GM19452 (cell line): ENCODE measurements around the gene DPP10.

ENCODE experiments used
- ATAC-seq: cut with Tn5 transposase; IDR thresholded peaks from one replicate; pipeline ENCODE4 v1.9.1; 2021; ENCODE audit not compliant: unreplicated experiment

Gene DPP10

DNA sequence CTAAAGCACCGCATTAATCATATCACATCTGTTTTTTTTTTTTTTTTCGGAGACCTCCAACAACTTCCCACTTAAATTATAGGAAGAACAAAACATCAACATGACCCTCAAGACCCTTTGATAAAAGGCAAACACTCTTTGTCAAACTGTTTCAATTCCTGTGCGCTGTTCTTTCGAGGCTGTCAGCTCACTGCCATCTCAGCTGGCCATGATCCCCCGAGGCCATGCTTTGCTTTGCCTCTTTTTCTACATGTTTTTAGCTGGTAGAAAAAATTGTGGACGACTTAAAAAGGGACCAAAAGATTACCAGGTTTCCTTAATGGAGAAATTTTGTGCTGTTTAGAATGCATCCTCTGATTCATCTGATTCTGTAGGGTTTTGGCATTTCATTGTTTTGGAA is 138.2 kb downstream of the DPP10 start:
- no peak for ATAC-seq

DNA sequence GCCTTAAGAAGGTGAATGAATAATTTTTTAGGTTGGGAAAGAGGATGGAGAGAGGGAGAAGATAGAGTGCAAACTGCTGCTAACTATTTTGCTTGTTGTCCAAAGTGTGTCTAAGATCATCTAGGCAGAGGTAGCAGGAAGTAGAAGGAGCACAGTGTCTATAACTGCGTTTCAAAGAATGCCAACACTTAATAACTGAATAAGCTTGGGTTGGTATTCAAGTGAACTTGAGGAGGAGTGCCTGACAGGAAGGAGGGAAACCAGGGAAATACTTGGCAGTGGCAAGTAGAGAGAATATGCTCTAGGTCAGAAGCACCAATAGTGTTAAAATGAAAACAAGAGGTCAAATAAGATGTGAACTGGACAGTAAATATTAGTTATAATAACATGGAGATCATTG is 155.9 kb downstream of the DPP10 start:
- no peak for ATAC-seq

DNA sequence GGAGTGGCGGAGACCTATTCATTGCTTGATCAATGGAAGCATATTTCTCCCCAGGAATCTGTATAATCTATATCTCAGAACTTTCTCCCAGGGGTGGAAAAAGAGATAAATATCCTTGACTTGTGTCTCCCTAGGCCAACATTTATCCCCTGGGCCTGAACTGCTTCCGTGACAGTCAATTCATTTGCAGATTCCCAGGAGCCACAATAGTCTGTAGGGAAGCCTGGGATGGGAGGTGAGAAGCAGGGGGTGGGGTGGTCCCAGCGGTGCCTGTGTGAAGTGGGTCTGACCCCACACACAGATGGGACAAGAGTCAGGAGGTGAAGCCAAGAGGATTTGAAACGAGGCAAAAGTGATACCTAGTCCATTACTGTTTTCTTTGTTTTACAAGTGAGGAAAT is 166.8 kb downstream of the DPP10 start:
- no peak for ATAC-seq

DNA sequence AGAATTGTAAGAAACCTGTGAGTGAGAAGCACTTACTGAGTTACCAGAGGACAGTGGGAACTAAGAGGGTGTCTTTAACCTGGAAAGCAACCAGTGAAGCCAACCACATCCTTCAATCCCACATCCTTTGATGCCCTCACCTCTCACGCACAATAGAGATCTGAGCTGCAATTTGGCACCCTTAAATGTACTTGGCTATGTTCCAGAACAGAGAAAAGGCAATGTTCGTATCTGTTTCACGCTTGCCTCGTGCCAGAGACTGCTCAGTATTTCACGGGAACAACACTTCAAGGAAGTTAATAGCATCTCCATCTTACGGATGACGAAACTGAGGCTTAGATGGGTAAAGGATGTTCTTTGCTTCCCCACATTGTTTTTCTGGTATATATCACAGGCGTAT is 167.4 kb downstream of the DPP10 start:
- ATAC-seq: no peak

DNA sequence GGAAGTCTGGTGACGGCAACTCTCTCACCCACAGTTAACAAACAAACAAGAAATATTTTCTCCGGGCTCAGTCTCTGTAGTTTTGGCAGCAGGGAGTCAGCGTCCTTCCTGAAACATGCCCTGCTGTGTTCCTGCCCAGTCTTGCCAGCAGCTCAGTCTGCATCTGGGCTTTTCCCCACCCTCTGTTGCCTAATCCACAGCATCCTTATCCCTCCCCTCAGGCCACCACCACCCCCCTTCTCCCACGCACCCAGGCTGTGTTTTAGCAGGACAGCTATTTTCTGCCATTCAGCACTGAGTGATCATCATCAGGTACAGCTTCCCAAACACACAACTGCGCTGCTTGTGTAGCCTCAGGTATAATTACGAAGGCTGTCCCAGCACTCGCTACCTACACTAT is 168.2 kb downstream of the DPP10 start:
- no peak for ATAC-seq

DNA sequence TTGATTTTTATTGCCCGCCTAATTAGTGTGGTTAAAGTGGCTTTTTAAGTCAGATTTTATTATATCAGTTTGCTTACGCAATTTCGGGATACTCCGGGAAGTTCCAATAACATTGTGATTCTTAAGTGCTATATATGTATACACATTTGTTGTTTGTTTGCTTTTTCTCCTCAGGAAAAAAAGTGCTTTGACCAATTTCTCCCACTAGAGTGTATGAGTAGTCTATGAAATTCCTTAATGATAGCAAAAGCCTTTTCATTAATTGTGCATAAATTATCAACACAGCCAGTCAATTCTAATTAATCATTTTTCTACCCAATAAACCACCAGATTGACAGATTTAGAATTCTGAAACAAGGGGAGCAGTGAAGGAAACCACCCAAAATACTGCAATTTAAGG is 172.2 kb downstream of the DPP10 start:
- ATAC-seq: no peak

DNA sequence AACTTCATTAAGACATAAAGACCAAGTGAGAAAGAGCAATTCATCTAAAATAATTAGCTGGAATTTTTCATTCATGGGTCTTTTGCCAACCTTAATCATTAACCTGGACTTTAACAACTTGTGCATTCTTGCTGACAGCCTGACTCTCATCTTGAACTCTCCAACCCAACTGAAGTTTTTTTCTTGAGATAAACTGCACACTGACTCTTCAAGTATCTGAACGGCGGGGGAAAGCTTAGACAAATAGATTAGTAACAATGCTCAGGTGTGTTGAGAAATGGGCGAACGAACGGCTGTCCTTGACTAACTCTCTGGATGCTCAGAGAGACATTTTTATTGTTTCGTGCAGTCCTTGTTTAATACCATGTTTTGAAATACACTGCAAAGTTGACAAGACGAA is 186.0 kb downstream of the DPP10 start:
- ATAC-seq: no peak

DNA sequence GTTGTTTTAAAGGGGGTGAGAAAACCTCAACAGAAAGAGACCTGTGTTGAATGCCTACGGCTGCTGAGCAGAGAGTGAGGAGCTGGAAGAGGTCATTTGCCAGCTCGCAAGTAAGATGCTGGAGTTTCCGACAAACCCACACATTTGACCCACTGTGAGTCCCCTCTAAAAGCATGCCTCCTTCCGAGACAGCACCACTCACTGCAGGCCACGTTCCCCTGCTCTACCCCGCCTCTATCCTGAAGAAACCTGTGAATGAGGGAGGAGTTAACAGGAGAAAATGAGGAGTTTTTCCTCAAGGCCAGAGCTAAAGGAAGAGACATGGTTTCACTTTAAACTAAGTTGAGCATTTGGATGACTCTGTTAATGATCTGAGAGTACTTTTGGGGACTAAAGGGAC is 188.7 kb downstream of the DPP10 start:
- ATAC-seq: no peak

DNA sequence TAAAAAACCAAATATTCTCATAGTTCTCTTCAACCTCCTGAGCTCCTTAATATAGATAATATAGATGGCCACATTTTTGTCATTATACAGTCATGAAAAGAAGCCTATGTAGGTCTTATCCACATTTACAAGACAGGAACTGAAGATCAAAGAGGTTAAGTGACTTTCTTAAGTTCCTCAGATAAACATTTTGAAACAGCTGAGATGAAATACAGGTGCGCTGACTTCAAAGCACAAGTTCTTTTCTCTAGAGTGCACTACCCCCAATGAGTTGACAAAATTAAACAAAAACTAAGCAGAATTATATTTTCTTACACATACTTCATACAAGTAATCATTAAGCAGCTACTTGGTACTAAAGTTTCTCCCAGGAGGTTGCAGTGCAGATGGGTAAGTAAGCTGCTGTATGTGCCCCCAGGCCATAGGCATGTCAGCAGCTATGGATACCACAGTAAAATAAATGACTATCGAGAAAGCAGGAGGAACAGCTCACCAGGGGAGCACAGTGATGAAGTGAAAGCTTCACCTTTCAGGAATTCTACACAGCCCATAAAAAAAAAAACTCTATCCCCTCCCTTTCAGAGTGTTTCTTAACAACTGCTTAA is 199.8 kb downstream of the DPP10 start:
- ATAC-seq: no peak

DNA sequence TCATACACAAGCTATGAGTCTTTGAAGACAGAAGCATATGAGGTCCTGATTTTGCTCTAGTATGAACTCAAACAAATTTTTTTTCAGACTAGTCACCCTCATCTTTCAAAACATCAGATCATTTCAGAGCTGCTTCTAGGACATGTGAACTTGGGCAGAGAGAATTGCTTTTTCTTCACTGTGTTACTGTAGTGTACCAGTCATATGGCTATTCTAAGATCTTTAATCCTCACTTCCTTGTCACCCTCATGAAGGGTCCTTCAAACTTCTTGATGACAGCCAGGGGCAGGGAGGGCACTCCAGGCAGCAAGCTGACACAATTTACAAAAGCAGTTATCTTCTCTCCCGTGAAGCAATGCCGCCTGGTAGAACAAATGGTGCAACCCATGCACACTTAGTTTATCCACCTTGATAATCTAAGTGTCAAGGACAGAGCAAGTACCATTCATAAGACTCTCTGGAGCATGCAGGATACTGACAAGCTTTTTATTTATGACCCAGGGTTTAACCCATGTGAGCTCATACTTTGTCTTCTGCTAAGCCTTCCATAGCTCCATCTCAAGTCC is 200.6 kb downstream of the DPP10 start:
- ATAC-seq: no peak

DNA sequence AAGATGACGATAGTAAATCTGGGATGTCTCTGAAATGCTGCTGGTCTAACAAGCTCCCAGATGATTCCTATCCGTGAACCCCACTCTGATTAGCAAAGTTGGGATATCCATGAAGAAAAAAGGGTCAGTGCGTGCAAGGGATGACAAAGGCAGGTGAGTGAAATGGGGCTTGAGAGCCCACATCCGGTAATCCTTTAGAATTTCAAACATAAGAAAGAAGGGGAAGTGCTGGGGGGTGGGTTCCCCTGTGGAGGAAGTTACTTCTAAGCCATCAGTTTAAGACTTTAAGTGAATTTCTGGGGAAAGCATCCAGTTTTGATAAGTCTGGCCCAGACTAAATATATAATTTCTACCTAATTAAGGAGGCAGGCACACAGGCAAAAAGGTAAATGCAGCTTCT is 209.5 kb downstream of the DPP10 start:
- ATAC-seq: no peak

DNA sequence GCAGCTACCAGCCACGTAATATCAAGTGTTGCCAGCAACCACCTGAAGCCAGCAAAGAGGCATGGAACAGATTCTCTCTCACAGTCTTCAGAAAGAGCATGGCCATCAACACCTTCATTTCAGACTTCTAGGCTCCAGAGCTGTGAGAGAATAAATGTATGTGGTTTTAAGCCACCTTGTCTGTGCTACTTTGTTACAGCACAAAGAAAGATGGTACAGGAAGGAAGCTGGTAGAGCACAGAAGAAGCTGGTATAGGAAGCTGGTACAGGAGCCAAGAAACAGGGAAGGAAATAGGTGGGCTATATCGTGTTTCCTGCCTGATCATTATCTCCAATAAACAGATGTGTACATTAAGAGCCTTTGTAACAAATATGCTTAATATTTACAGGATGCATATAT is 217.4 kb downstream of the DPP10 start:
- no peak for ATAC-seq

DNA sequence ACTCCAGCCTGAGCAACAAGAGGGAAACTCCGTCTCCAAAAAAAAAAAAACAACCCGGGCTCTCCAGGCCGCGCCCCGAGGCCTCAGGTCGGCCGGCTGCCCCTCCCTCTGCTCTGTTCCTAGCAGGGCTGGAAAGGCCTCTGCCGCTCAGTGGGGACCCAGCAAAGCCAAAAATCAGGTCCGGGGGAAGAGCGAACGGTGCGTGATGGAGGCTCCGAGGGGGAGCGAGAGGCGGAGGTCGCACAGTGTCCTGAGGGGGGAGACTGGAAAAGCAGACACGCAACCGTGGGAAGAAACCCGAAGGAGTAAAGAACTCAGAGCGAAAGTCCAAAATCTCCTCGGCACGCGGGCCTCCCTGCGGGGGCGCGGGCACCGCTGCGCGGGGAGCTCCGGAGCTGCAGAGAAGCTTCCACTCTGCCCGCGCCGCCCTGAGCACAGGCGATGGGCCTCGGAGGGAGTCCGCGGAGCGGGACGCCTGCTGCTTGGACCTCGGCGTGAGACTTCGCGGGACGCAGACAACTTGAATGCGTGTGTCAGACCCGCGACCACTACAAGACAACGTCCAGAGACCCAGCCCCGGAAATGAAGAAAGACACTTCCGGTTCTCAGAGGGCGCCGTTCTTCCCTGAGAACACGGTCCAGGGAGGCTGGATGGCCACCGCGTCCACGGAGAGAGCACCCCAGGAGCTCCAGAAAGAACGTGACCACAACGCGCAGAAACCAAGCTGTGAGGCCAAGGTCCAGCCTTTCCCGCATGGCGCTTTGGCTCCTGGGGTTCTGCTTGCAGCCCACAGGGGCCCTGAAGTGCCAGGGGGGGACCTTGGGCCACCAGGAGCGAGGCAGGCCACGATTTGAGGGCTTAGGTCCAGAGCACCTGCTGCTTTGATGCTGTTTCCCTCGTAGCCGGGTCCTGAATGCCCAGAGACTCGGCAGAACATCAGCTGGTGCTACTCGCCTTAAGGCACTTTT is 219.8 kb downstream of the DPP10 start:
- ATAC-seq: no peak

DNA sequence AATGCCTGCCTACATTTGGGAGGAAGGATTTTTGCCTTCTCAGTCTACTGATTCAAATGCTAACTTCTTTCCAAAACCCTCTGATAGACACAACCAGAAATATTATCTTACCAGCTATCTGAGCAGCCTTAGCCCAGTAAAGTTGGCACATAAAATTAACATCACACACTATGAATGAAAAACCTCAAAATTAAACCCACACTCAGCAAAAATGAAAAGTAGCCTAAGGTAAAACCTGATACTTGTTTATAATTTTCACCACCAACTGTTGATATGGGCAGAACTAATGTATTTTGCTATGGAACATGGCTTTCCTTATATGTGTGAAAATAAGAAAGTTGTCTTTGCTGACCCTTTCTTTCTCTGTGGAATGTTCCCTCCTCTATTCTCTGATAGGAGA is 226.0 kb downstream of the DPP10 start:
- ATAC-seq: no peak

DNA sequence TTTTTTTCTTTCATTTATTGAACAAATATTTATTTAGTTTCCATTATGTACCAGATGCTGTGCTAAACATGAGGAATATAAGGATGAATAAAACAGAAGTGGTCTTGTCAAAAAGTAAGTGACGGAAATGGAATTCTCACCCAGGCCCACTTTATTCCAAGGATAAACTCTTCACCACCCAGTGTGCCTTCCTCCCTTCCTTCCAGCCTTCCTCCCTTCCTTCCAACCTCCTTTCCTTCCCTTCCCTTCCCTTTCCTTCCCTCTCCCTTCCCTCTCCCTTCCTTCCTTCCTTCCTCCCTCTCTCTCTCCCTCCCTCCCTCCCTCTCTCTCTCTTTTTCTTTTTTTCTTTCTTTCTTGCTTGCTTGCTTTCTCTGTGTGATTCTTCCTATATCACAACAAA is 240.8 kb downstream of the DPP10 start:
- no peak for ATAC-seq

DNA sequence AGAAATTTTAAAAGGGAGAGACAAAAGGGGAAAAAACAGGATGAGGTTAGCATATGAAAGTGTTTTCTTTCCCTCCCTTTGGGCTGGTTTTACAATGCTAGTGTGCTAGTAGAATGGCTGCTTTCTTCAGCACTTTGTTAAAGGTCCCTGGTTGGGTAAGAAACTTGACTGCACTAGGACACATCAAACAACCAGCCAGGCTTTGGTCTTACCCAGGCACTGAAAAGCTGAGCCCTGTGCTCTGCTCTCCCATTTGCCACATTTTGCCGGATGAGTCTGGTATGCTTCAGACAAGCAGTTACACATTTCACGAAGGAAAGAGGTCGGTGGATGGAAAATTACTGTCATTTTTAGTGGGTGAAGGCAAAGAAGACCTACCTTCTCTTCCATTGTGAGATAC is 242.0 kb downstream of the DPP10 start:
- ATAC-seq: no peak

DNA sequence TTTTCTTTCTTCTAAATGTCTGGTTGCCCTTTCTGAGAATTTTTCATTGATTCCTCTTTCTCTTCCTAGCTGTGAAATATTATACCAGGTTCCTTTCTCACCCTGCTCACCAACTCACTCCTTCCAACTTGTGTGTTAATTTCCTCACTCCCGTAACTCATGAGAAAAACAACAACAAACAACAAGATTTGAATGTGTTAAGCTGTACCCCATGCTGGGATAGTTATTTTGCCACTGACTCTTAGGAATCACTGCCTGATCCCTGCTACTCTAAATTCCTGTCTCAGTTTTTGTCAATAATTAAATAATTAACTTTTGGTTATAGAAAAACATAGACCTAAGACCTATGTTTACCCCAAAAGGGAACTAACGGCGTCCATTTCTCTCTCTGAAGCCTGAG is 242.7 kb downstream of the DPP10 start:
- ATAC-seq: no peak

DNA sequence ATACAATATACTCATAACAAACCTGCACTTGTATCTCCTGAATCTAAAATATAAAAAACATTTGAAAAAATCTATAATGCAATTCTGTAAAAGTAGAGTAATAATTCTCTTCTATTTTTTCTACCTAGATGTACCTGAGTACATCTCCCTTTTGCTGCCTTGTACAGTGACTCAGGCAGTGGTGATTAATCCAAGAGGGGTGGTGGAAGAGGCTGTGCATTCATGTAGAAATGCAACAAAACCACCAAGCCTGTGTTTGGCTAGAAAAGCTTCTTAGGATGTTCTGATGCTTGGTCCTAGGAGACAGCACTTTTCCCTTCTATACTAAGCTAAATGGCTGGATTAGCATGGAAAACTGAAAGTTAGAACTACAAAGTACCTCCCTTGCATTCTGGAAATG is 245.8 kb downstream of the DPP10 start:
- no peak for ATAC-seq

DNA sequence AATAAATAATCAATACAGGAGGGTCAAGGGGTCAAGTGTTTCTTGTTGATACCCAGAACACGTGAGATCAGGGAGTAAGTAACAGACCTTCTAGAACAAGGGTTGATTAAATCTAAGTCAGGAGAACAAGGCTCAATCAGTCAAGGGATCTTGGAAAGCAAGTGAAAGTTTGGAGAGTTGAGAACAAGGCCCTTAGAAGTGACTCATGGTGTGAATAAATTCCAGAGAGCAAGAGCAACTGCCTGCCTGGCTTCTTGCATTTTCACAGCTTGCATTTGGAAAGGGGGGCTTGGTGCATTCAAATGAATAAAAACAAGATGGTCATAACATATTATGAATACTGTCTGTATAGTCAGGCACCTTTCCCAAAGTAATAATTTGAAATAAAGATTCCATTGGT is 256.1 kb downstream of the DPP10 start:
- no peak for ATAC-seq

DNA sequence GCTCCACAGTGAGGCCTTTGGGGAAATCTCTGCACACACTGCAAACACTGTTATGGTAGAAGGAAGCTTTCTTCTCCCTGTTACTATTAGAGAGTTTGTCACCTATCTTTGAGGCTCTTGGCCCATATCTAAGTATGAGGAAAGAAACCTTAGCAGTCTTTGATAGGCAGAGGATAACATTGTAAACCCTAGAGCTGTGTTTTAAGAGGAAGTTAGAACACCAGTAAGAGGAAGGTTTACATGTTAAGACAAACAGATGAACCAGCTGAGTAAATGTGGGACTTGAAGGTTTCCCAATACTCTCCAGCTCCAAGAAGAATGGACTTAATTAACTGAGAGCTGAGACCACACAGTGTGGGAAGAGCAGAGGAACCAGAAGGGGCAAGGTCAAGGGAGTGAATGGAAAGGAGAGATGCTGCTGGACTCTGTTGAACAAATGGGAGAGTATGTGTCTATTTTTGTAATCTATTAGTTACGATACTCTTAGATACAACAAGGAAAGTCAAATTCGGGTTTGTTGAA is 257.0 kb downstream of the DPP10 start:
- no peak for ATAC-seq

DNA sequence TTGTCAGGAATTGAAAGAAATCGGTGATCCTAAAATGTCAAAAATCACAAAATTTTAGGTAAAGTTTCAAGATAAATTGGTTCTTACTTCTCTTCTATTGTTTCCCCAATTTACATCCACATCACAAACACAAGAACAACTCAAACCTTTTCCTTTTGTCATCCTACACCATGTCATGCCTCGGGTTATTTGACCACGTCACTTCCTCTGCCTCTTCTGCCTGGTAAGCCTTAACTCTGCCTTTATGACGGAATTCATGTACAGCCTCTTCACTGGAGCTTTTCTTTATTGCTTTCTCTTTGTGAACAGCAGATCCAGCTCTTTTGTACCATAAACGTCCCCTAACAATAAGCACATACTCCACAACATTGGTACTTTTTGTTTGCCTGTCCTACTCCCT is 258.0 kb downstream of the DPP10 start:
- ATAC-seq: no peak
